ENCODE data around the gene PSMB7. TPM values are rescaled to one million over a fixed set of nuclear protein-coding genes. Genes with fewer than 3 reads are reported as not detected.

Gene PSMB7
- total RNA-seq, 4 donors from 2014 or later: 149 to 187 (median 165) TPM

- WGBS, 2 donors: 79 to 80% methylated on average over 9 of the region's 9 CpGs
- DNase-seq (ENCODE audit: low spot score in 2 of 2): no peak
- TF ChIP-seq CTCF (IDR thresholded peaks at IDR 0.05): no peak
- no peak for TF ChIP-seq POLR2A (IDR thresholded peaks at IDR 0.05)
- intact Hi-C loops (cut with DNase I; ENCODE audit: low total_unique reads): no loop called here
- no peak overlapping the region for H3K4me3 ChIP-seq (ENCODE audit: low read depth, poor library complexity, severe bottlenecking)
Measured at GRCh38 chr9:124370896-124371582, 44.2 kb downstream of the PSMB7 start.

- no peak overlapping the region for H3K4me3 ChIP-seq (ENCODE audit: low read depth, poor library complexity, severe bottlenecking)
- no peak for DNase-seq (ENCODE audit: low spot score in 2 of 2)
- intact Hi-C loops (cut with DNase I; ENCODE audit: low total_unique reads): no loop called here
- WGBS, 2 donors: 81 to 87% methylated on average over 9 of the region's 9 CpGs
- no peak for TF ChIP-seq POLR2A (IDR thresholded peaks at IDR 0.05)
- TF ChIP-seq CTCF (IDR thresholded peaks at IDR 0.05): no peak
Measured at GRCh38 chr9:124369231-124369797, 45.9 kb downstream of the PSMB7 start.

DNA sequence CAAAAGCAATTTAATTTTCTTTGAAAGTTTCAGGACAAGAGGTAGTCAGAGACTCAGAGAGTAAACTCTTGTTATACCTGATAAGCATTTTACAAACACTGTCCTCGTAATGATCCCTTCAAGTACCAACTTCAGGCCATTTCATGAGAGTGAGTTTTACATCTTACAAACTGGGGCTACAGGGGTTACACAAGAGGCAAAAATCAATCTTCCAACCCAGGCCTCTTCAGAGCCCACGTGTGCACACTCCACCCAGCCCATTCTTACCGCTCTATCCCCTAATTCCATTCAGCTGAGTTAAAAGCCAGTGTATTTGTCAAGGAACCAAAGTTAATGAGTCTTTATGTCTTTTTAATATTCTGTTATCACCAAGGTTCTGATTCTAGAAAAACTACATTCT, 46.5 kb downstream of the PSMB7 start:
- TF ChIP-seq POLR2A (IDR thresholded peaks at IDR 0.05): no peak
- no peak for TF ChIP-seq CTCF (IDR thresholded peaks at IDR 0.05)
- no peak overlapping the region for H3K4me3 ChIP-seq (ENCODE audit: low read depth, poor library complexity, severe bottlenecking)
- WGBS, 2 donors: 78 to 84% methylated on average over 3 of the region's 3 CpGs
- intact Hi-C loops (cut with DNase I; ENCODE audit: low total_unique reads): no loop called here
- DNase-seq (ENCODE audit: low spot score in 2 of 2): no peak

DNA sequence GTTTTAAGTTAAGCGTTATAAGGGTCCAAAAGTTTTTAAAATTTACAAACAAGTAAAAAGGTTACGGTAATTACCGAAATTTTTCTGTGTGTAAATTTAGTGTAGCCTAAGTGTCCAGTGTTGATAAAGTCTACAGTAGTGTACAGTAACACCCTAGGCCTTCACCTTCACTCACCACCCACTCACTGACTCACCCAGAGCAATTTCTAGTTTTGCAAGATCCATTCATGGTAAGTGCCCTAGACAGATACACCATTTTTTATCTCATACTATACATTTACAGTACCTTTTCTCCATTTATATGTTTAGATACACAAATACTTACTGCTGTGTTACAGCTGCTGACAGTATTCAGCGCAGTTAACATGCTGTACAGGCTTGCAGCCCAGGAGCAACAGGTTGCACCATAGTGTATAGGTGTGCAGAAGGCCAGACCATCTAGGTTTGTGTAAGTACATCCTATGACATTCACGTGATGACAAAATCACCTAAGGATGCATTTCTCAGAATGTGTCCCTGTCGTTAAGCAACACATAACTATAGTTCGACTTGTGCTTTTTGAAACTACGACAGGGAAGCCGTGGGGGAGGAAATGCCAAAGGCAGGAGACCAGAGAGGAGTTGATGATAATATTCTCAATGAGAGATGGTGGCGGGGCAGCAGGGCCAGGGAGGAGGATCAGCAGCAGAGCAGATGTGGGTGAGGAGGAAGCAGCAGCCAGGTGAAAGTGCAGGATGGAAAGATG, 48.6 kb downstream of the PSMB7 start:
- H3K4me3 ChIP-seq (ENCODE audit: low read depth, poor library complexity, severe bottlenecking): no peak overlapping the region
- intact Hi-C loops (cut with DNase I; ENCODE audit: low total_unique reads): no loop called here
- WGBS, 2 donors: 83 to 87% methylated on average over 10 of the region's 10 CpGs
- TF ChIP-seq POLR2A (IDR thresholded peaks at IDR 0.05) (no peak), CTCF (IDR thresholded peaks at IDR 0.05) (no peak)
- no peak for DNase-seq (ENCODE audit: low spot score in 2 of 2)

DNA sequence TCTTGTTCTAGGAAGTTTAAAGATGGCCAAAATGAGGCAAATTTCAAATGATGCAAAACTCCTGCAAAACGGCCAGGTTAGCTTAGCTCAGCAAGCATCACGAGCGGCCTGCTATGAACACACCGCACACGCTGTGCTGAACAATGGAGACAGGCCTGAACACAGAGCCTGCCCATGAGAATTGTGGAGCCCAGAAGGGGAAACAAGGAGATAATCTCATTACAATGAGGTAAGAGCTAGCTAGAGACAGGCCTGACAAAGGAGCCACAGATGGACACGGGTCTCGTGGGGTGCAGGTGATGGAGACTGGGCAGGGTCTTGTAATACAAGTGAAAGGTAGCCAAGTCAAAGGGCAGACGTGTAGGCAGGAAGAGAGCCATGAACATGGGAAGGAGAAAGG, 50.2 kb downstream of the PSMB7 start:
- no peak overlapping the region for H3K4me3 ChIP-seq (ENCODE audit: low read depth, poor library complexity, severe bottlenecking)
- DNase-seq (ENCODE audit: low spot score in 2 of 2): no peak
- WGBS, 2 donors: 75 to 76% methylated on average over 8 of the region's 8 CpGs
- intact Hi-C loops (cut with DNase I; ENCODE audit: low total_unique reads): no loop called here
- no peak for TF ChIP-seq POLR2A (IDR thresholded peaks at IDR 0.05)
- TF ChIP-seq CTCF (IDR thresholded peaks at IDR 0.05): no peak

Data from lower leg skin (tissue), 4 donors.